ENCODE results near the gene SCYL3.
"Not testable (repeated sequence)": the region's sequence is repeated elsewhere in the genome, so short reads cannot be mapped to it uniquely, and the experiment has no call there.

The SCYL3 gene

DNA sequence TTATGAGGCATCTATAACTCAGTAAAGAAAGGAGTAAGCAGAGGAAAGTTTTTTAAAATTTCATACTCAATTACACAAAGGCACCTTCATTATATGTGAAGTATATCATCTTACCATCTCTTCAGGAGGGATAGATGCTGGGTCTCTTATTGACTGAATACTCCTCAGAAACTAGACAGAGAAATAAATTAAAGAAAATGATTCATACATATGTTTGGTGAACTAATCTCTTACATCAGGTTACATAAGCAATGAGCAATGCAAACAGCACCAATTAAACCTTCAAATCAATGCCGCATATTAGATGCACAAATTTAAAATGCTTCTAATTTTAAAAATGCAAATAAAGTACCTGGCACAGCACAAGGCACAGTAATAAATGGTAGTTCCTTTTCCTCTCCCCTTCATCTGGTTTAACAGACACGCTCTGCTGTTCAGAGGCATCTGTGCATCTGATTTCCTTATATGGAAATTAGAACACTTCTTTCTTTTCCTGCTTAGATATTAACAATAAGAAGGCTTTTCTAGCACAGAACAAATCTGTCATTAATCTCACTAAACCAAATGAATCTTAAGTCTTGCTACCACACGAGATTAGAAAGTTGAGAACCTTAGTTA is 20.0 kb downstream of the SCYL3 start:
- Mint-ChIP-seq H3K9me3 (peaks cover 6% of the 10 kb centered on the region), H3K27ac (no peak overlapping the region), H3K4me1 (ENCODE audit: low read depth) (no peaks in the 10 kb centered on the region), H3K27me3 (no peaks in the 10 kb centered on the region), H3K4me3 (no peak overlapping the region), H3K36me3 (ENCODE audit: low read depth) (peaks cover 95% of the 10 kb centered on the region)
- intact Hi-C loops (cut with micrococcal nuclease), result no loop called here

DNA sequence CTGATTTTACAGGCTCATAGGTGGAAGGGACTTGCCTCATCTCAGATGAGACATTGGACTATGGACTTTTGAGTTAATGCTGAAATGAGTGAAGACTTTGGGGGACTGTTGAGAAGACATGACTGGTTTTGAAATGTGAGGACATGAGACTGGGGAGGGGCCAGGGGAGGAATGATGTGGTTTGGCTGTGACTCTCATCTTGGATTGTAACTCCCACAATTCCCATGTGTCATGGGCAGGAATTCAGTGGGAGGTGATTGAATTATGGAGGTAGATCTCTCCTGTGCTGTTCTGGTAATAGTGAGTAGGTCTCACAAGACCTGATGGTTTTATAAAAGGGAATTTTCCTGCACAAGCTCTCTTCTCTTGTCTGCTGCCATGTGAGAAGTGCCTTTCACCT is 20.8 kb downstream of the SCYL3 start:
- no peaks in the 10 kb centered on the region for H3K27me3 Mint-ChIP-seq
- intact Hi-C loops (cut with micrococcal nuclease), result no loop called here
- peaks cover 95% of the 10 kb centered on the region for H3K36me3 Mint-ChIP-seq (ENCODE audit: low read depth)
- no peaks in the 10 kb centered on the region for H3K4me1 Mint-ChIP-seq (ENCODE audit: low read depth)
- H3K4me3 Mint-ChIP-seq, result no peak overlapping the region
- no peak overlapping the region for H3K27ac Mint-ChIP-seq
- peaks cover 6% of the 10 kb centered on the region for H3K9me3 Mint-ChIP-seq

- H3K4me3 Mint-ChIP-seq; H3K4me1 Mint-ChIP-seq (ENCODE audit: low read depth); H3K27me3 Mint-ChIP-seq; H3K27ac Mint-ChIP-seq; H3K9me3 Mint-ChIP-seq; intact Hi-C loops (cut with micrococcal nuclease): not testable (repeated sequence)
- peaks cover 94% of the 10 kb centered on the region for H3K36me3 Mint-ChIP-seq (ENCODE audit: low read depth)
Observed at GRCh38 chr1:169871988-169872387, 21.7 kb downstream of the SCYL3 start.

GRCh38 chr1:169869426-169869825 is 24.3 kb downstream of the SCYL3 start:
- Mint-ChIP-seq H3K9me3 (peaks cover 6% of the 10 kb centered on the region), H3K4me3 (no peak overlapping the region), H3K36me3 (ENCODE audit: low read depth) (peaks cover 94% of the 10 kb centered on the region), H3K27ac (no peak overlapping the region), H3K27me3 (no peaks in the 10 kb centered on the region), H3K4me1 (ENCODE audit: low read depth) (no peaks in the 10 kb centered on the region)
- intact Hi-C loops (cut with micrococcal nuclease), result no loop called here

- Mint-ChIP-seq H3K27ac (no peak overlapping the region), H3K36me3 (ENCODE audit: low read depth) (peaks cover 94% of the 10 kb centered on the region), H3K27me3 (no peaks in the 10 kb centered on the region), H3K4me1 (ENCODE audit: low read depth) (no peaks in the 10 kb centered on the region), H3K9me3 (peaks cover 6% of the 10 kb centered on the region), H3K4me3 (no peak overlapping the region)
- intact Hi-C loops (cut with micrococcal nuclease), result no loop called here
Observed at GRCh38 chr1:169868978-169869377, 24.7 kb downstream of the SCYL3 start.

DNA sequence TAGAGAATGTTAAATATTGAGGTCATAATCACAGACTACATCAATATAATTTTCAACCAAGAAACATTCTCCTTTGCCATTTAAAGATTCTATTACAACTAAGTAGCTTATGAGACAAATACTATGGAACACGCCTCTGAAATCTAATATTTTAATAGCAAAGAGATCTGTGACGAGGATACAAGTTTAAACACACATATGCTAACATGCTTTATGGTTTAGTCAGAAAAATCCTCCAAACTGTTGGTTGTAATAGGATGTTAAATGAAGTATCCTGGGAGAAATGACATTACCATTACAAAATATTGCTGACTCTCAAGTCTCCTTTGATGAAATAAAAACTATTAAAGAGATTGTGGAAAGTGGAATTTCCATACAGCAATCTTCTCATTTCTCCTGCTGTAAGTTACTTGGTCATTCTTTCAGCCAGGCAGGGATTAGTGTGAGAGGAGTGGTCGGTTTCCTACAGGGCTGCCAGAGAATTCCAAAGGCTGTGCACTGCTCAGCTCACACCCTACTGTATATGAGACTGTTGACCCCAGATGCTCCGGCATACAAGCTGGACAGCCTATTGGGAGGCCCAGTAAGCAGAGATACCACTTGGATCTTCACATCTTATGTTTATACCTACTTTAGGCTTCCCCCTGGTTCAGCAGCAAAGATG is 26.6 kb downstream of the SCYL3 start:
- Mint-ChIP-seq H3K4me3 (no peak overlapping the region), H3K36me3 (ENCODE audit: low read depth) (peaks cover 94% of the 10 kb centered on the region), H3K27me3 (no peaks in the 10 kb centered on the region), H3K9me3 (no peaks in the 10 kb centered on the region), H3K4me1 (ENCODE audit: low read depth) (no peaks in the 10 kb centered on the region), H3K27ac (no peak overlapping the region)
- intact Hi-C loops (cut with micrococcal nuclease), result no loop called here

- no peaks in the 10 kb centered on the region for H3K9me3 Mint-ChIP-seq
- H3K36me3 Mint-ChIP-seq (ENCODE audit: low read depth), result peaks cover 94% of the 10 kb centered on the region
- no peaks in the 10 kb centered on the region for H3K27me3 Mint-ChIP-seq
- no peak overlapping the region for H3K27ac Mint-ChIP-seq
- H3K4me3 Mint-ChIP-seq, result no peak overlapping the region
- H3K4me1 Mint-ChIP-seq (ENCODE audit: low read depth), result no peaks in the 10 kb centered on the region
- intact Hi-C loops (cut with micrococcal nuclease), result no loop called here
Observed at GRCh38 chr1:169866577-169866976, 27.1 kb downstream of the SCYL3 start.

DNA sequence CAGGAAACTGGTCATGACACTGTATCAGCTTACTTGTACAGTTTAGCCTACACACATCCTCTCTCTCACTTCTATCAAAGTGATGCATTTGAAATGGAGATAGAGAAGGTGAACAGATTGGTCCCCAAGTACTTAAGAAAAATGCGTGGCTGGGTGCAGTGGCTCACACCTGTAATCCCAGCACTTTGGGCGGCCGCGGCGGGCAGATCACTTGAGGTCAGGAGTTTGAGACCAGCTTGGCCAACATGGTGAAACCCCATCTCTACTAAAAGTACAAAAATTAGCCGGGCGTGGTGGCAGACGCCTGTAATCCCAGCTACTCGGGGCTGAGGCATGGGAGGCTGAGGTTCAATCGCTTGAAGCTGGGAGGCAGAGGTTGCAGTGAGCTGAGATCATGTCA is 29.2 kb downstream of the SCYL3 start:
- H3K4me3 Mint-ChIP-seq; H3K9me3 Mint-ChIP-seq; intact Hi-C loops (cut with micrococcal nuclease); H3K27me3 Mint-ChIP-seq; H3K27ac Mint-ChIP-seq; H3K4me1 Mint-ChIP-seq (ENCODE audit: low read depth): not testable (repeated sequence)
- peaks cover 98% of the 10 kb centered on the region for H3K36me3 Mint-ChIP-seq (ENCODE audit: low read depth)

GRCh38 chr1:169860750-169861149 is 32.9 kb downstream of the SCYL3 start:
- H3K27me3 Mint-ChIP-seq, result no peaks in the 10 kb centered on the region
- peaks cover 2% of the 10 kb centered on the region for H3K4me1 Mint-ChIP-seq (ENCODE audit: low read depth)
- intact Hi-C loops (cut with micrococcal nuclease), result no loop called here
- no peak overlapping the region for H3K27ac Mint-ChIP-seq
- peaks cover 79% of the 10 kb centered on the region for H3K36me3 Mint-ChIP-seq (ENCODE audit: low read depth)
- H3K4me3 Mint-ChIP-seq, result no peak overlapping the region
- no peaks in the 10 kb centered on the region for H3K9me3 Mint-ChIP-seq

- intact Hi-C loops (cut with micrococcal nuclease), result no loop called here
- peaks cover 79% of the 10 kb centered on the region for H3K36me3 Mint-ChIP-seq (ENCODE audit: low read depth)
- no peaks in the 10 kb centered on the region for H3K27me3 Mint-ChIP-seq
- H3K4me1 Mint-ChIP-seq (ENCODE audit: low read depth), result peaks cover 8% of the 10 kb centered on the region
- H3K27ac Mint-ChIP-seq, result no peak overlapping the region
- no peak overlapping the region for H3K4me3 Mint-ChIP-seq
- no peaks in the 10 kb centered on the region for H3K9me3 Mint-ChIP-seq
Observed at GRCh38 chr1:169860187-169860586, 33.5 kb downstream of the SCYL3 start.

DNA sequence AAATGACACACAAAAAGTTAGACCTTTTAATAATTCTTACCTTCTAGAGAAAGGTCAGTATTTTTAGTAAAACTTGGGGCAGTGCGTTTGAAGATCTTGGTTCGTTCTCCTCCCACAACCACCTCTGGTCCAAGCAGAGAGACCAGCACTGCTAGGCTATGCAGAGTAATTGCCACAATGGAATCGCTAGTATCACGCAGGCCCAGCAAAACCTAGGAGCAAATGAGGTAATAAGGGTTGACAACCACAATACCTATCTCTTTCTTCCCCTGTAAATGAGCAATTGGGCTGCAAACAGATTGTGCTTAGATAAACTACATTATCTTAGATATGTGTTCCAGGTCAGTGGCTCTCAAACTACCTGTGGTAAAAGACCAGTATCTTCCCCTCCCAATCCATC is 34.7 kb downstream of the SCYL3 start:
- Mint-ChIP-seq H3K27ac (no peak overlapping the region), H3K27me3 (no peaks in the 10 kb centered on the region), H3K4me1 (ENCODE audit: low read depth) (peaks cover 8% of the 10 kb centered on the region), H3K4me3 (no peak overlapping the region), H3K36me3 (ENCODE audit: low read depth) (peaks cover 79% of the 10 kb centered on the region), H3K9me3 (no peaks in the 10 kb centered on the region)
- intact Hi-C loops (cut with micrococcal nuclease), result no loop called here

GRCh38 chr1:169858467-169858866 is 35.2 kb downstream of the SCYL3 start:
- Mint-ChIP-seq H3K4me3 (no peak overlapping the region), H3K27ac (no peak overlapping the region), H3K4me1 (ENCODE audit: low read depth) (peaks cover 8% of the 10 kb centered on the region), H3K36me3 (ENCODE audit: low read depth) (peaks cover 79% of the 10 kb centered on the region), H3K9me3 (no peaks in the 10 kb centered on the region), H3K27me3 (no peaks in the 10 kb centered on the region)
- intact Hi-C loops (cut with micrococcal nuclease), result no loop called here

GRCh38 chr1:169853341-169853740 is 40.4 kb downstream of the SCYL3 start:
- no peaks in the 10 kb centered on the region for H3K9me3 Mint-ChIP-seq
- no peak overlapping the region for H3K27ac Mint-ChIP-seq
- peaks cover 77% of the 10 kb centered on the region for H3K36me3 Mint-ChIP-seq (ENCODE audit: low read depth)
- H3K27me3 Mint-ChIP-seq, result no peaks in the 10 kb centered on the region
- no peak overlapping the region for H3K4me3 Mint-ChIP-seq
- intact Hi-C loops (cut with micrococcal nuclease), result no loop called here
- H3K4me1 Mint-ChIP-seq (ENCODE audit: low read depth), result peaks cover 8% of the 10 kb centered on the region

- H3K27me3 Mint-ChIP-seq, result no peaks in the 10 kb centered on the region
- H3K4me1 Mint-ChIP-seq (ENCODE audit: low read depth), result no peaks in the 10 kb centered on the region
- H3K4me3 Mint-ChIP-seq, result no peak overlapping the region
- H3K9me3 Mint-ChIP-seq, result no peaks in the 10 kb centered on the region
- intact Hi-C loops (cut with micrococcal nuclease), result no loop called here
- H3K27ac Mint-ChIP-seq, result no peak overlapping the region
- peaks cover 81% of the 10 kb centered on the region for H3K36me3 Mint-ChIP-seq (ENCODE audit: low read depth)
Observed at GRCh38 chr1:169849346-169850022, 44.2 kb downstream of the SCYL3 start.

All from dendritic cell treated with granulocyte-macrophage colony-stimulating factor and Interleukin-4, amounts not matched to agents 40 ng/mL and 50 ng/mL, for 4 days (primary cell).